Body of pancreas (tissue), 4 donors: Measurements from ENCODE around the gene LYRM4. TPM values are rescaled to one million over a fixed set of nuclear protein-coding genes. Genes with fewer than 3 reads are reported as not detected.

Experiments used
- ATAC-seq: fragments of 150-250 bp; one replicate; pipeline ENCODE4 v1.9.1; 2016
- DNase-seq, 4 donors: peaks; one replicate each; pipeline ENCODE4 v3.0.0-alpha.2; 2019
- H3K27ac ChIP-seq, 4 donors: fragments of 200-600 bp; sonication (generic); 1 replicate in 3 of 4; 2 replicates in 1 of 4; pipeline versions ENCODE4 v1.5.1 to v1.6.1; 2016 to 2019; ENCODE audit warnings: mild to moderate bottlenecking in 1 of 4, mixed read lengths in 1 of 4, moderate library complexity in 1 of 4
- H3K27me3 ChIP-seq, 2 donors: fragments of 200-600 bp; sonication (generic); one replicate each; pipeline ENCODE4 v1.6.0; 2016; ENCODE audit warnings: mild to moderate bottlenecking in 1 of 2
- H3K36me3 ChIP-seq, 2 donors: fragments of 200-600 bp; sonication (generic); replicated peaks in 1 of 2; 2 replicates each; pipeline ENCODE4 v1.5.1; 2016; ENCODE audit warnings: low read depth in 2 of 2; ENCODE audit not compliant: insufficient read depth in 1 of 2
- H3K4me1 ChIP-seq: fragments of 200-600 bp; sonication (generic); one replicate; pipeline ENCODE4 v1.6.0; 2016
- H3K4me3 ChIP-seq, 2 donors: fragments of 200-600 bp; sonication (generic); 1 replicate in 1 of 2; 2 replicates in 1 of 2; pipeline ENCODE4 v1.5.1; 2016 to 2019
- H3K9me3 ChIP-seq, 3 donors: fragments of 200-600 bp; sonication (generic); 1 replicate in 2 of 3; 2 replicates in 1 of 3; pipeline ENCODE4 v1.5.1; 2016
- CTCF ChIP-seq, 7 experiments: fragments of 450-650 bp in 4 of 7; fragments of 200-600 bp in 3 of 7; sonication (generic) in 3 of 7; IDR thresholded peaks; one replicate each; pipeline ENCODE4 v1.5.1; 2016 to 2019; ENCODE audit warnings: antibody characterized with exemption in 7 of 7
- POLR2A ChIP-seq, 3 donors: fragments of 450-650 bp; IDR thresholded peaks; one replicate each; pipeline ENCODE4 v1.6.1; 2016; ENCODE audit warnings: antibody characterized with exemption in 3 of 3, mild to moderate bottlenecking in 2 of 3
- WGBS, 2 donors: methylation state at CpG; one replicate each; pipeline ENCODE4 v1.1.5; 2017; 5-methylcytosine and 5-hydroxymethylcytosine counted together
- intact Hi-C: fragments of 100-400 bp; cut with DNase I; formaldehyde crosslinking; loops from one replicate; pipeline ENCODE4 v1.15.1; 2023
- total RNA-seq, 2 donors: library from RNA; depleted of rRNA; stranded (reverse); fragments of >200 nt; gene quantifications; one replicate each; pipeline ENCODE4 v1.1.0, GENCODE V29; 2016

The LYRM4 gene
- total RNA-seq, 2 donors from 2014 or later: 15.3 to 18.5 TPM

- H3K9me3 ChIP-seq: no peaks in the 10 kb centered on the region
- no peak for DNase-seq
- 84 to 86% methylated on average over 4 of the region's 4 CpGs for WGBS, 2 donors
- ATAC-seq: no peak
- no peaks in the 10 kb centered on the region for H3K36me3 ChIP-seq
- H3K4me1 ChIP-seq: peaks cover 14% of the 10 kb centered on the region
- H3K4me3 ChIP-seq: no peak overlapping the region
- TF ChIP-seq POLR2A (IDR thresholded peaks at IDR 0.05) (no peak), CTCF (IDR thresholded peaks at IDR 0.05) (no peak)
- intact Hi-C loops: no loop called here
- H3K27ac ChIP-seq: no peak overlapping the region
- no peaks in the 10 kb centered on the region for H3K27me3 ChIP-seq
These were observed 100.5 kb downstream of the LYRM4 start for GRCh38 chr6:5160206-5160605.

GRCh38 chr6:5159162-5159561 lies 101.6 kb downstream of the LYRM4 start:
- WGBS, 2 donors: 79 to 82% methylated on average over 1 of the region's 1 CpG
- TF ChIP-seq POLR2A (IDR thresholded peaks at IDR 0.05): no peak
- no peak for TF ChIP-seq CTCF (IDR thresholded peaks at IDR 0.05)
- intact Hi-C loops: no loop called here
- no peak for DNase-seq
- peaks cover 14% of the 10 kb centered on the region for H3K4me1 ChIP-seq
- H3K4me3 ChIP-seq: no peak overlapping the region
- H3K9me3 ChIP-seq: no peaks in the 10 kb centered on the region
- H3K27me3 ChIP-seq: no peaks in the 10 kb centered on the region
- ATAC-seq: peak; percentile 15
- no peak overlapping the region for H3K27ac ChIP-seq
- H3K36me3 ChIP-seq: no peaks in the 10 kb centered on the region

- intact Hi-C loops: no loop called here
- peak; percentile 56 for ATAC-seq
- Histone ChIP-seq H3K27ac (no peak overlapping the region), H3K9me3 (no peaks in the 10 kb centered on the region), H3K36me3 (no peaks in the 10 kb centered on the region), H3K27me3 (no peaks in the 10 kb centered on the region), H3K4me1 (peaks cover 14% of the 10 kb centered on the region), H3K4me3 (no peak overlapping the region)
- WGBS, 2 donors: 22 to 23% methylated on average over 3 of the region's 3 CpGs
- DNase-seq: no peak
- TF ChIP-seq CTCF (IDR thresholded peaks at IDR 0.05) (no peak), POLR2A (IDR thresholded peaks at IDR 0.05) (no peak)
These were observed 102.6 kb downstream of the LYRM4 start for GRCh38 chr6:5158180-5158579.

- Histone ChIP-seq H3K27me3 (no peaks in the 10 kb centered on the region), H3K27ac (no peak overlapping the region), H3K36me3 (no peaks in the 10 kb centered on the region), H3K4me1 (peaks cover 14% of the 10 kb centered on the region), H3K9me3 (no peaks in the 10 kb centered on the region), H3K4me3 (no peak overlapping the region)
- intact Hi-C loops: no loop called here
- ATAC-seq: no peak
- TF ChIP-seq CTCF (IDR thresholded peaks at IDR 0.05) (no peak), POLR2A (IDR thresholded peaks at IDR 0.05) (no peak)
- no peak for DNase-seq
- 78 to 81% methylated on average over 10 of the region's 10 CpGs for WGBS, 2 donors
These were observed 103.1 kb downstream of the LYRM4 start for GRCh38 chr6:5157621-5158138.

GRCh38 chr6:5156627-5157026 lies 104.1 kb downstream of the LYRM4 start:
- H3K9me3 ChIP-seq: no peaks in the 10 kb centered on the region
- TF ChIP-seq CTCF (IDR thresholded peaks at IDR 0.05) (no peak), POLR2A (IDR thresholded peaks at IDR 0.05) (no peak)
- no peaks in the 10 kb centered on the region for H3K36me3 ChIP-seq
- intact Hi-C loops: no loop called here
- DNase-seq (no peak), ATAC-seq (no peak)
- no peak overlapping the region for H3K4me3 ChIP-seq
- peaks cover 14% of the 10 kb centered on the region for H3K4me1 ChIP-seq
- H3K27me3 ChIP-seq: no peaks in the 10 kb centered on the region
- no peak overlapping the region for H3K27ac ChIP-seq
- WGBS, 2 donors: 83 to 88% methylated on average over 5 of the region's 5 CpGs
